ENCODE results near the gene MECR. TPM values are rescaled to one million over a fixed set of nuclear protein-coding genes. Genes with fewer than 3 reads are reported as not detected.
"Not testable (repeated sequence)": the region's sequence is repeated elsewhere in the genome, so short reads cannot be mapped to it uniquely, and the experiment has no call there.

MECR gene
- polyA plus RNA-seq, 6 donors from 2014 or later = 9.6 to 16.9 (median 13.6) TPM

DNA sequence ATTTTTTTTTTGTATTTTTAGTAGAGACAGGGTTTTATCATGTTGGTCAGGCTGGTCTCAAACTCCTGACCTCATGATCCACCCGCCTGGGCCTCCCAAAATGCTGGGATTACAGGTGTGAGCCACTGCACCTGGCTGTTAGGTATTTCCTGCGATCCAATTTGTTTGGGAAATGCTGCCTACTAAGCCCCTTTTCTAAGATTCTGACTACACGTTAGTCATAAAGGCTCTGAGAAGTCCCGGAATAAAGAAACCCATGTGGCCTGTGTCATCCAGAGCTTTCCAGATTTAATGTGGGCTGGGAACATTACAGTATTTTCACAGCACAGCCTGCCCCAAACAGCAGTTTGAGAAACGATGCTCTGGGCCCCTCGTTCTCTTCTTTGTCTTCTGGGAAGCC, 8.5 kb downstream of the MECR start:
- H3K27me3 Mint-ChIP-seq; DNase-seq; ATAC-seq (ENCODE audit: low read depth in 2 of 2); H3K9me3 Mint-ChIP-seq; H3K4me1 Mint-ChIP-seq; H3K4me3 Mint-ChIP-seq; H3K27ac Mint-ChIP-seq; H3K36me3 Mint-ChIP-seq: not testable (repeated sequence)

DNA sequence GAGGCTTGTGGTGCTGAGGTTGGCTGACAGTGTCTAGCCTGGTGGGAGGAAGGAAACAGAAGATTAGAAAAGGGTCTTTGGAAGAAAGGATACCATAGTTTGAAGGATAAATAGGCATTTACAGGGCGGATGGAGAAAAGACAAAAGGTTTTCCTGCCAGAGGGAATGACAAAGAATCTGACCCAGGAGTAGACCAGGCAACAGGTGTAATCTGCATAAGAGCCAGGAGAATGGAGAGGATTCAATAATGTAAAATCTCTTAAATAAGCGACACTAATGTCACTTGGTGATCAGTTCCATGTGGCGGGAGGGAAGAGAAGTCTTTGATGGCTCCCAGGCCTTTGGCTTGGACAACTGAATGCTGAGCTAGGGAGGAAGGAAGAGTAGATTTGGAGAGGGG, 9.4 kb downstream of the MECR start:
- H3K4me1 Mint-ChIP-seq = peaks cover 0 to 4% (median 0%) of the 10 kb centered on the region in 3 donors
- H3K9me3 Mint-ChIP-seq = no peaks in the 10 kb centered on the region
- no peak overlapping the region for H3K4me3 Mint-ChIP-seq
- no peaks in the 10 kb centered on the region for H3K27me3 Mint-ChIP-seq
- peak overlapping the region in 1 of 6 donors; percentile 40 for H3K27ac Mint-ChIP-seq
- DNase-seq (no peak), ATAC-seq (ENCODE audit: low read depth in 2 of 2) (no peak)
- H3K36me3 Mint-ChIP-seq = no peaks in the 10 kb centered on the region

DNA sequence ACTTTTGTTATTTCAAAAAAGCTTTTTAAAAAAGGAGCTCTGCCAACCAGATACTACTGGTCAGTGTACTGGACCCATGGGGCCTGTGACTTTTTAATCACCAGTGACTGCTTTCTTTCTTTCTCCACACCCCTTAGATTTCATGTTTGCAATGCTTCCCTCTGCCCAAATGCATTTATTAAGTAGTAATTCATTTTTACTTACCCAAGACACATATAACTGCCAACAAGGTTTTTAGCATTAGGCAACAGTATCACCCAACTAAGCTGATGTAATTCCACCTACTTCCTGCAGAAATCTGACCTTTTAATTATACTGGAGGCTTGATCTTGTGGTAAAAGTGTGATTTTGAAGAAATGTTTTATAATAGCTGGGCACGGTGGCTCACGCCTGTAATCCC, 12.5 kb downstream of the MECR start:
- ATAC-seq (ENCODE audit: low read depth in 2 of 2) = no peak
- Mint-ChIP-seq H3K27ac (peak overlapping the region in 1 of 6 donors; percentile 77), H3K27me3 (no peaks in the 10 kb centered on the region), H3K9me3 (no peaks in the 10 kb centered on the region), H3K36me3 (no peaks in the 10 kb centered on the region), H3K4me3 (no peak overlapping the region), H3K4me1 (peaks cover 0 to 3% (median 0%) of the 10 kb centered on the region in 3 donors)
- DNase-seq = no peak

DNA sequence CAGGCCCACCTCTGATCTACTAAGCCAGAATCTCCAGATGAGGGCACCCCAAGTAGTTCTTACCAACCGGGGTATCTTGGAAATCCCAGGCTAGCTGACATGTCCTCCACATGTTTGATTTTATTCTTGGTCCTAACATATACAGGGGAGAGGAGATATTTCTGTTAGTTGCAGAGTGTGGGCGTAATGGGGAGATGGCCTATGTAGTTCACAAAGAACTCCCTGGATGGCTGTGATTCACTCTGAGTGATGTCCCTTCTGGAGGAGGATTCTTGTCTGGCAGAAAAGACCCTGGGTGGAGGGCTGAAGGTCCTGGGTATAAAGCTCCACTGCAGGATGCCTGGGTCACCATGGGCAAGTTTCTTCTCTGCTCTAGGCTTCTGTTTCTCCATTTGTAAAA, 13.1 kb downstream of the MECR start:
- Mint-ChIP-seq H3K9me3 (no peaks in the 10 kb centered on the region), H3K36me3 (peaks cover 0 to 5% of the 10 kb centered on the region in 2 donors), H3K4me3 (no peak overlapping the region), H3K27ac (no peak overlapping the region), H3K27me3 (no peaks in the 10 kb centered on the region), H3K4me1 (peaks cover 0 to 3% (median 3%) of the 10 kb centered on the region in 3 donors)
- DNase-seq (no peak), ATAC-seq (ENCODE audit: low read depth in 2 of 2) (no peak)

DNA sequence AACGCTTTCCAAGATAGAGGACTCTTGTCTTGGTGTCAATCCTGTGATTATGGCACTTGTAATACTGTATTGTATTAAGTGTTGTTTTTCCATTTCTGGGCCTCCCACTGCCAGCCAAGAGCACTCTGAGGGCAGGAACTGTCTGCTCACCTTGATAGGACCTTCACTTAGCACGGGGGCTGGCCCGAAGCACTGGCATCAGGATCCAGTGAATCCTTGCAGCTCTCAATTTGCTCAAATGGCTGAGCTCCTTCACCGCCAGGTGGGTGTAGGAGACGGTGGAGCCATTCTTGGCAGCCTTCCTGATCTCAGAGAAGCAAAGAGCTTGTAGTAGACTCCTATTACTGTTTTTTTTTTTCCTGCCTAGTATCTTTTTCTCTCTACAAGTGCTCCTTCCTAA, 17.7 kb downstream of the MECR start:
- no peak for DNase-seq
- peak overlapping the region in 2 of 6 donors; percentile 19 to 52 for H3K27ac Mint-ChIP-seq
- no peaks in the 10 kb centered on the region for H3K27me3 Mint-ChIP-seq
- H3K9me3 Mint-ChIP-seq = no peaks in the 10 kb centered on the region
- H3K4me1 Mint-ChIP-seq = peaks cover 12 to 26% (median 15%) of the 10 kb centered on the region in 3 donors
- peaks cover 4 to 10% of the 10 kb centered on the region in 2 donors for H3K36me3 Mint-ChIP-seq
- no peak for ATAC-seq (ENCODE audit: low read depth in 2 of 2)
- H3K4me3 Mint-ChIP-seq = no peak overlapping the region

DNA sequence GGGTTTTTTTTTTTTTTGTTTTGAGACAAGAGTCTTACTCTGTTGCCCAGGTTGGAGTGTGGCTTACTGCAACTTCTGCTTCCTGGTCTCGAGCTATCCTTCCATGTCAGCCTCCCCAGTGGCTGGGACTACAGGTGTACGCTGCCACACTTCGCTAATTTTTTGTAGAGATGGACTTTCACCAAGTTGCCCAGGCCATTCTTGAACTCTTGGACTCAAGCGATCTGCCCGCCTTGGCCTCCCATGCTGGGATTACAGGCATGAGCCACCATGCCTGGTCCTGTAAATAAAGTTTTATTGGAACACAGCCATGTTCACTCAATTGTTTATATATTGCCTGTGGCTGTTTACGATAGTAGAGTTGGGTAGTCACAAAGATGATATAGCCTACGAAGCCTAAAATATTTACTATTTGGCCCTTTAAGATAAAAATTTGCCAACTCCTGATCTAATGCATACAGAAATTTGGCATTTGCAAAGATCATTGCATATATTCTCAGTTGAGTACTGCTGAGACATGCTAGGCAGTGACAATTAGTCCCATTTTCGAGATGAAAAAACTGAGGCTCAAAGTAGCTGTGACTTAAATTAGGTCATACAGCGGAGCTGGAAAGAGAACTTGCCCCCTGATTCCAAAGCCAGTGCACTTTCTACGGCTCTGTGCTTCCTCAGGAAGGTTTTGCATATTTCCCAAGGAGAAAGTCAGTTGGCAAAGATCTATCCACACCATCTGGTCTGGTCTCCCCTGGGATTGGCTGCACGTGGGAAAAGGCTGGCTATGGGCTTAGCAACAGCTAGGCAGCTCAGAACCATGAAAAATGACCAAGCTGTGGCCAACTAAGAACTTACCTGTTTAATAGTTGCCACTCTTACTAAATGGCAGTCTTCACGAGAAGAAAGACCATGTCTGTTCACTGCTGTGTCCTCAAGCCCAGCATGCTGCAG, 19.4 kb downstream of the MECR start:
- no peak for DNase-seq
- Mint-ChIP-seq H3K27ac (peak overlapping the region in 5 of 6 donors; percentile 54 to 89 (median 66)), H3K9me3 (no peaks in the 10 kb centered on the region), H3K4me3 (peak overlapping the region in 1 of 8 donors; percentile 81), H3K36me3 (peaks cover 4 to 10% of the 10 kb centered on the region in 2 donors), H3K4me1 (peaks cover 12 to 26% (median 15%) of the 10 kb centered on the region in 3 donors), H3K27me3 (no peaks in the 10 kb centered on the region)
- peak; percentile 61 to 62 for ATAC-seq (ENCODE audit: low read depth in 2 of 2)

DNA sequence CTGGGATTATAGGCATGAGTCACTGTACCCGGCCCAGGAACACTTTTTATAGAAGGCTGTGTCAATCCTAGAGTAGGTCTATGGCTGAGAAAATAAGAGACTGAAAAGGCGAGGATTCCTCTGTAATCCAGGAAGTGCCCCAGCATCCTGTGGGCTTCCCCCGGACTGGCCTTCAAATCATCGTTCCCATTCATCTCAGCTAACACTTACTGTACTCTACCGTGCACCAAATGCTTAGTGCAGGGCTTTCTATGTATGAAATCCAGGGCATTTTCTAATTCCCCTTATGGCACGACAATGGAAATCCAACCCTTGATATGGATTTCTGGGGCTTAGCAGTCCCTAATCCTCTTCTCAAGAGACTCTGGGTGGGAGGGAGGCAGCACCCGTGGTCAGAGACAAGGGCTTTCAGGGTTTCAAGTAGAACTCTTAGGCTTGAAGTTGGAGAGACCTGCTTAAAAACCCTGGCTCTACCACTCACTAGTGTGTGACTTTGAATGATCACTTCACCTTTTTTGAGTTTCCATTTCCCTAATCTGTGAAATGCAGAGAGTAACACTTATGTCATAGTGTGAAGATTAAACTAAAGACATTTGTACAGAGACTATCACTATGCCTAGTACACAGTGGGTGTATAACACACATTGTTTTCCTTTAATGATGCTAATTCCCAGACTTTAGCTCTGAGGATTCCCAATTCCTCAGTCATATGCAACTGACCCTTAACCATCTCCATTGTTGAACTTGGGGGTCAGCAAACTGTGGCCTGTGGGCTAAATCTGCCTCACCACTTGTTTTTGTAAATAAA, 20.3 kb downstream of the MECR start:
- peaks cover 12 to 26% (median 15%) of the 10 kb centered on the region in 3 donors for H3K4me1 Mint-ChIP-seq
- H3K27me3 Mint-ChIP-seq = no peaks in the 10 kb centered on the region
- H3K9me3 Mint-ChIP-seq = no peaks in the 10 kb centered on the region
- peaks cover 4 to 10% of the 10 kb centered on the region in 2 donors for H3K36me3 Mint-ChIP-seq
- DNase-seq (peak; percentile 16), ATAC-seq (ENCODE audit: low read depth in 2 of 2) (peak; percentile 89 to 92)
- peak overlapping the region; percentile 8 to 89 (median 61) for H3K27ac Mint-ChIP-seq
- peak overlapping the region in 1 of 8 donors; percentile 40 for H3K4me3 Mint-ChIP-seq

DNA sequence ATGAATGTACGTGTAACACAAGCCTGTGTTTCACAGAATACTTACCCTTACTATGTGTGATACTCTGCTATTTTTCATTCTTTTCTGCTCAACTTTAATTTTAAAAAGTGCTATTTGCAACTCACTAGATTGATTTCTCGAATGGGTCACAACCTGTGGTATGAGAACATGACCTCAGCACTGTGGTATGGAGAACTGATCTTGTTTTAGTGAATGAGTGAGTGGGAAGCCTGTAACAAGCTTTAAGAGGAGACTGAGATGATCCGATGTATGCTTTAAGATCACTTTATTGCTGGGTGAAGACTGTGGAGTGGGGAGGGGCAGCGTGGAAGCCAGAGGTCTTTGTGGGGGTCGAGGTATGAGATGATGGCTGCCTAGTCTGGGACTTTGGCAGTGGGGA, 21.6 kb downstream of the MECR start:
- no peaks in the 10 kb centered on the region for H3K9me3 Mint-ChIP-seq
- H3K4me3 Mint-ChIP-seq = peak overlapping the region in 1 of 8 donors; percentile 12
- H3K36me3 Mint-ChIP-seq = peaks cover 4 to 10% of the 10 kb centered on the region in 2 donors

DNA sequence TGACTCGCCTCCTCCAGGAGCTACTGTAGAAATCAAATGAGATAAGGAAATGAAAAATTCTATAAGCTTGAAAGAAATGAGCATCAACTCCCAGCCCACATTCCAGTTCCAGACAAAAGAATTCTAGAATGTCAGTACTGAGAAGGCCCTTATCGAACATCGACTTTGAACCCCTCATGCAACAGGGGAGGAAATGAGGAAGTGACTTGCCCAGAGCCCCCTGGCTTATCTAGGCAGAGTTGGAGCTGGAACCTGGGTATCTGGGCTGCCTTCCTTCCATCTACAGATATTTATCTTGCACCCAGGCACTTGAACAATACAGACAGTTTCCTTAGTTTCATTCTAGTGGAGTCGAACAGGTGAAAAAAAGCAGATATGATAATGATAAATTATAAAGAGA, 22.3 kb downstream of the MECR start:
- no peaks in the 10 kb centered on the region for H3K27me3 Mint-ChIP-seq
- no peak overlapping the region for H3K4me3 Mint-ChIP-seq
- no peak for DNase-seq
- H3K9me3 Mint-ChIP-seq = no peaks in the 10 kb centered on the region
- no peak for ATAC-seq (ENCODE audit: low read depth in 2 of 2)
- H3K36me3 Mint-ChIP-seq = peaks cover 4 to 10% of the 10 kb centered on the region in 2 donors
- peaks cover 12 to 26% (median 15%) of the 10 kb centered on the region in 3 donors for H3K4me1 Mint-ChIP-seq
- peak overlapping the region in 2 of 6 donors; percentile 28 to 85 for H3K27ac Mint-ChIP-seq

More for the DNA sequence above, 21.6 kb downstream of the MECR start:
- ATAC-seq (ENCODE audit: low read depth in 2 of 2) (no peak), DNase-seq (no peak)
- no peaks in the 10 kb centered on the region for H3K27me3 Mint-ChIP-seq
- H3K4me1 Mint-ChIP-seq = peaks cover 12 to 26% (median 15%) of the 10 kb centered on the region in 3 donors
- peak overlapping the region in 2 of 6 donors; percentile 0 to 52 for H3K27ac Mint-ChIP-seq

DNA sequence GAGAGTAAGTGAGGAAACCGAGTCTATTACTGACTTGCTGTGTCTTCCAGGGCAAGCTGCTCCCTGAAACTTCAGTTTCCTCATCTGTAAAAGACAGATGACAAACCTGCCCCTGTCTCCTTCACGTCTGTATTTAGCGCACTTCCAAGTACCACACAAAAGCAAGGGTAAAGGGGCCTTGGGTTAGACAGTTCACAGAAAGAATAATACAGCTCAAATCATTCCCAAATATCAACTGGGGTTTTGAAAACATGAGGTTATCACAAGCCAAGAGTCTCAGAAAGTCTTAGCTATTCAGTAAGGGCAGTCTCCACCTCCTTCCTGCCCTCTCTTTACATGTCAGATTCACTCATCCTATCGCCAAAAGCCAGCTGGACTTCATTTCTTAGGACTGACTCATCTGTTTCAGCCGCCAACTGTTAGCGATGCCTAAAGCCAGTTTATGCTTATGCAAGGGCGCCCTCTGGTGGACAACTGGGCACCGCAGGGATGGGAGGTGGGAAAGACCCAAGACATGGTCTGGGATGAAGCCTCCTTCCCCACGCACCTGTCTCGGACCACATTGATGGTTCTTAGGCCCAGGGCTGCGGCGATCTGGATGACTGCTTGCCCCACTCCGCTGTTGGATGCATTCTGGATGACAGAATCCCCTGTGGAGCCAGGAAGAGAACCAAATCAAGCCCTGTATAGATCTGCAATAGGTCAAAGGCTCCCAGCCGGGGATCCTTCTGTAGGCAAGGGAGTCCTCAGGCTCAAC, 28.0 kb downstream of the MECR start:
- ATAC-seq (ENCODE audit: low read depth in 2 of 2) (peak; percentile 93 to 96), DNase-seq (peak; percentile 72)
- H3K4me1 Mint-ChIP-seq = peaks cover 0 to 3% (median 1%) of the 10 kb centered on the region in 3 donors
- H3K9me3 Mint-ChIP-seq = no peaks in the 10 kb centered on the region
- H3K27ac Mint-ChIP-seq = peak overlapping the region in 1 of 6 donors; percentile 63
- no peaks in the 10 kb centered on the region for H3K27me3 Mint-ChIP-seq
- H3K36me3 Mint-ChIP-seq = no peaks in the 10 kb centered on the region
- no peak overlapping the region for H3K4me3 Mint-ChIP-seq

DNA sequence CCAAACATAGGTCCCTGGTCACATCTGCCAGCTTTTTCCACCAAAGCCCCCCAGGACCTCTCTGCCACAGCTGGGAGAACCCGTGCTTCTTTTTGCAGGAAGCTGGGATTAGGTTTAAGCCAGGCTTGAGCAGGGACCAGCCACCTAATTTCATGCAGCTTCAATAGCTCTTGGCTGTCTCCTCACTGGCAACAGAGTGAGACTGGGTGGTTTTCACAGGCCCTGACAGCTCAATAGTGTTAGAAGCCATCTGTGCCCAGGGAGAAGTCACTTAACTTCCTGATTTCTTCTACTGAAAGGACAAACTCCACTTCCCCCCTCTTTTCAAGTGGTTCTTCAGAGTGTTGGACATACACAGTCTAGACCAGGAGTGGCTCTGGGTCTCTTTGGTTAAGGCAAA, 28.7 kb downstream of the MECR start:
- Mint-ChIP-seq H3K36me3 (no peaks in the 10 kb centered on the region), H3K9me3 (no peaks in the 10 kb centered on the region), H3K4me1 (peaks cover 0 to 3% (median 1%) of the 10 kb centered on the region in 3 donors), H3K27ac (no peak overlapping the region), H3K4me3 (no peak overlapping the region), H3K27me3 (no peaks in the 10 kb centered on the region)
- no peak for ATAC-seq (ENCODE audit: low read depth in 2 of 2)
- no peak for DNase-seq

DNA sequence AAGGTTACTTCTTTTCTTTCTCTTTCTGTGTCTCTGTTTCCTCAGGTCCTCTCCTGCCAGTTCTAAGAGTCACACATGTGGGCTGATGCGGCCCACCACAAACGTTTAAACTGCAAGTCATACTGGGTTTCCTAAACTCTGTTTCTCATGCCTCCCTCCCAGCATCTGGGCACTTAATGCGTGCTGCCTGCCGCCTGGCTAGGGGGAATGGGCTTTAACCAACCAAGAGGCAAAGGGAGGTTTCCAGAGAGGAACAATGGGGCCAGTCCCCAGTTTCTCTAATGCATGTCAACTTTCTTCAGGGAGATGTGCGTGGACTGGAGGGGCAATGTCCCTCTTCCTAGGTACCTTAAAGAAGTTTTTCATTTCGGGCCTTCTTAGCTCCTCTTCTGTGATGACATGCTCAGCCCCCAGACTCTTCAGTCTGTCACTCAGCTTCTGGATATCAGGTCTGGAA, 29.1 kb downstream of the MECR start:
- no peaks in the 10 kb centered on the region for H3K9me3 Mint-ChIP-seq
- no peaks in the 10 kb centered on the region for H3K36me3 Mint-ChIP-seq
- H3K27me3 Mint-ChIP-seq = no peaks in the 10 kb centered on the region
- peaks cover 0 to 3% (median 1%) of the 10 kb centered on the region in 3 donors for H3K4me1 Mint-ChIP-seq
- no peak overlapping the region for H3K27ac Mint-ChIP-seq
- no peak for ATAC-seq (ENCODE audit: low read depth in 2 of 2)
- DNase-seq = no peak
- H3K4me3 Mint-ChIP-seq = no peak overlapping the region

All from naive B cell (primary cell).